SK-MEL-5 (cell line): Measurements from ENCODE around the gene QDPR. TPM values are rescaled to one million over a fixed set of nuclear protein-coding genes. Genes with fewer than 3 reads are reported as not detected.
"Not testable (repeated sequence)": the region's sequence is repeated elsewhere in the genome, so short reads cannot be mapped to it uniquely, and the experiment has no call there.

ENCODE experiments used
- DNase-seq: peaks from one replicate; pipeline ENCODE4 v3.0.0-alpha.2; 2016; ENCODE audit warnings: low read depth, low spot score
- in situ Hi-C: cut with HindIII; loops from 2 replicates; pipeline ENCODE4 v1.10.0; 2016; ENCODE audit warnings: low sequenced_read_pairs, high pct_unique_total_duplicates, low pct_unique_long_range_greater_than_20kb
- total RNA-seq: library from RNA; depleted of rRNA; stranded (reverse); fragments of >200 nt; shearing (Covaris generic); gene quantifications from 2 replicates; pipeline ENCODE4 v1.2.3, GENCODE V29; 2014; rRNA removed

The QDPR gene
- total RNA-seq, 1 experiment from 2014 or later = 37.9 TPM

DNA sequence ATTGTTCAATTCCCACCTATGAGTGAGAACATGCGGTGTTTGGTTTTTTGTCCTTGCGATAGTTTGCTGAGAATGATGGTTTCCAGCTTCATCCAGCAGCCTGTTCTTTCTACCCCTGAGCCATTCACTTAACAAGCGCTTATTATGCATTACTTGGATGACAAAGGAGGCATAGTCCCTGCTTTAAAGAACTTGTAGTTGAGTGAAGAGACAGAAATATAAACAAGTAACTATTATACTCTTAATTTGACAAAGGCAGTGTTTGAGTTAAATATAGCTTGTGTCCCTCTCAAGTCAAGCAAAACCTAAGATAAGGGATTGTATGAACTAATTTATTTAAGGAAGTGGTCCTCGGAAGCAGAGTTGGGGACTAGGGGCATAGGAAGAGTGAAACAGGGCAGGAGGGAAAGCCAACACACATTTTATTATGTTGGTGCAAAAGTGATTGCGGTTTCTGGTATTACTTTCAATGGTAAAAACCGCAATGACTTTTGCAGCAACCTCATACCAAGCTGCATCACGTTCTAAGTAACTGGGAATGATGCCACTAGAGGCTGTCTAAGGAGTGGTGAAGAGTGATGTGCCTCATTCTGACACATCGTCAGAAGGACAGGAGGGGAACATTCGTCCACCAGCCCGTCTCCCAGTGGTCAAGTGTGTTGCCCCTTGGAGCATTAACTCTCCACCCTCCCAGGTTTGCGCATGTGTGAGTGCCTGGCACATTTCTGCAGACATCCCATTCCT lies 41.8 kb downstream of the QDPR start:
- in situ Hi-C loops = no loop called here
- peak; percentile 78 for DNase-seq

DNA sequence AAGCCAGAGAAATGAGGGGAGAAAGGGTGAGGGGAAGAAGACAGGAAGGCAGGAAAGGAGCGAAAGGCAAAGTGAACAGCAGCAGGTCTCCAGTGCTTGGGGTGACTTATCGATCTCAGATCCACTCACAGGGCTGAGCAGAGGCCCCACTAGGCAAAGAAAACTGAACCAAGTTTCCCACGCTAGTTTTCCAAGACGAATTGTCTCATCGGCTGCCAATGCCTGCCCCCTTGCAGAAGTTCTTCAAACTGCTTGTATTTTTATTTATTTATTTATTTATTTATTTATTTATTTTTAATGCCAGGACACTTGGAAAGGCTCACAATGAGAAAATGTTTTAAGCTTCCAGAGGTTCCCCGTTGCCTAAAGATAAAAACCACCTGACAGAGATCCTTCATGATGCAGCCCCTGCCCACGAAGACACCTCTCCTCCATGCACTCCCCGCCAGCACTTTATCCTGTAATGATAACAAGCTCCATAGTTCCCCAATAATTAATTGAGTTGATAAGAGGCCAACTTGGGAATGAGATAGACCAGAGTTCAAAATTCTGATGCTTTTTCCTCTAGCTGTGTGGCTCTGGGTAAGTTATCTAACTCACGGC lies 43.2 kb downstream of the QDPR start:
- in situ Hi-C loops = no loop called here
- DNase-seq = peak; percentile 54

DNA sequence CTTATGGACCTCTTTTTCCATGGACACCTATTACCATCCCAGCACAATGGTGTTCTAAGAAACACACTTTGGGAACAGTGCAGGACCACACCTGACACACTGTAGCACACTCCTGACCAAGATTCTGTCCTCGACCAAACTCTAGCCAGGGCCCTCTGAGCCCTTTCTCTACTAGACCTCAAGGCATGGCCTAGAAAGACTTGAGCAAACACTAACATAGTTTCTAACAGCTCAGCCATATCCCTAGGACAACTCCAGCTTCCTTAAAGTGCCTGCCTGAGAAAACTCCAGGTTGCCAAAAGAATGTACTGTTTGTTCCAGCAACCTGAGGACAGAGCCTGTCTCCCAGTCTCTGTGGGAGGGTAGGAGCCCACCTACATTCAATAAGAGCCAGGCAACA lies 48.3 kb downstream of the QDPR start:
- DNase-seq = no peak
- in situ Hi-C loops = no loop called here

DNA sequence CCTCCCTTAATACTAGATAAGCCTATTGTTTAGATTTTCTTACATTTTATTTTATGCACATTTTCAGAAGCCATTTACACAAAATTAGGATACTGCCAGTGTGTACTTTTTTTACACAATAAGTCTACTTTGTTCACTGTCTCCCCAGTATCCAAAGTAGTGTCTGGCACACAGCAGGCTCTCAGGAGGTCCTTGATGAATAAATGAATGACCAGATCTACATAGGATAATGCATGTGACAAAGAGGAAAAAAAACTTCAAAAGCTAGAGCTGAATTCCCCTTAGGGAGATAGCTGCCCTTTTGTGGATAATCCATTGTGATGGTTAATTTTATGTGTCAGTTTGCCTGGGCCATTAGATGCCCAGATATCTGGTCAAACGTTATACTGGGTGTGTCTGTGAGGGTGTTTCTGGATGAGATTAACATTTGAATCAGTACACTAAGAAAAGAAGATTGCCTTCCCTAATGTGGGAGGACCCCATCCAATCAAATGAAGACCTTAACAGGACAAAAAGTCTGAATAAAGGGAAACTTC lies 61.6 kb downstream of the QDPR start:
- no peak for DNase-seq
- in situ Hi-C loops = no loop called here

DNA sequence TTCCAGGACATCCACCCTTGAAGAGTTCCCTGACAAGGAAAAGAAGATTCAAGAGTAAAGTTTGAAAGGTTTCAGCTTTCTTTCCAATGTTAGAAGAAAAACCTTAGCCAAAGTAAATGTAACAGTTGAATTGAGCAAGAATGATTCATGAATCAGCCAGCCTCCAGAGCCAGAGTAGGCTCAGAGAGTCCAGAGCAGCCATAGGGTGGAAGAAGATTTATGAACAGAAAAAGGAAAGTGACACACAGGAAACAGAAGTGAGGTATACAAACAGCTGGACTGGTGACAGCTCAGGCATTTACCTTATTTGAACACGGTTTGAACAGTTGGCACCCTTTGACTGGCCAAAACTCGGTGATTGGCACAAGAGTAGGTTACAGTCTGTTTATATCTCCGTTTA lies 63.2 kb downstream of the QDPR start:
- in situ Hi-C loops = no loop called here

DNA sequence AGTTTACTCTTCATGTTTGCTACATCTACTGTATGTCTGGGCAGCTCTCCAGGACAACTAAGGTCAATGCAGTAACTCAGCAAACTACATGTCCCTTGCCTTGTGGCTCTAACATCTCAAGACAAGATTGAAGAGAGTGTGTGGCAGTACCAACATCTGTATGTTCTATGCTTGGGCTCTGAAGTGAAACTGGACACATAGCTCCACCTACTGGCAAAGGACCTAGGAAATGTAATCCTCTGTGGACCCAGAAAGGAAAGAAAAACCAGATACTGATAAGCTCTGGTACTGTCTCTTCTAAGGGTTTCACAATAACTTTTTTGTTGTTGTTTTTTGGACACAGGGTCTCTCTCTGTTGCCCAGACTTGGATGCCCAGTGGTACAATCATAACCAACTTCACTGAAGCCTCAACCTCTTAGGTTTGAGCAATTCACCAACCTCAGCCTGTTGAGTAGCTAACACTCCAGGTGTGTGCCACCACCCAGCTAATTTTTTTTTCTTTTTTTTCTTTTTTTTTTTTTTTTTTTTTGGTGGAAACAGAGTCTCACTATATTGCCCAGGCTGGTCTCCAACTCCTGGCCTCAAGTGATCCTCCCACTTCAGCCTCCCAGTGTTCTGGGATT lies 64.1 kb downstream of the QDPR start:
- in situ Hi-C loops = no loop called here
- peak; percentile 82 for DNase-seq

More for the DNA sequence above, 63.2 kb downstream of the QDPR start:
- no peak for DNase-seq

DNA sequence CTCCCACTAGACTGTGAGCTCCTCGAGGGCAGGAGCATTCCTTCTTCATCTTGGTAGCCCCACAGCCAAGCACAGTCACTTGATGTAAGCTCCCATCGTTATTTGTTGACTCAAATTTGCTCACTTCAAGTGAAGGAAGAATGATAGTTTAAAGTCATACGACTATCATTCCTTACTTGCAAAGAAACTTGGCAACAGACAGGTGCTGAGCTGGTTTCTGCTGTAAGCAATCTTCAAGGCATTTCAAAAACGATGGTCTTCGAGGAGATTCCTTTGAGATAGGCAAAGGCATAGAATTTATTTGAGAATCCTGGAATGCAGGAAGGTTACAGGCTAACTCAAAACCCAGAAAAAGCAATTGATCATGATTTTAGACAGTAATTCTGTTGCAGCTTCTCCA lies 64.8 kb downstream of the QDPR start:
- in situ Hi-C loops = no loop called here
- no peak for DNase-seq

DNA sequence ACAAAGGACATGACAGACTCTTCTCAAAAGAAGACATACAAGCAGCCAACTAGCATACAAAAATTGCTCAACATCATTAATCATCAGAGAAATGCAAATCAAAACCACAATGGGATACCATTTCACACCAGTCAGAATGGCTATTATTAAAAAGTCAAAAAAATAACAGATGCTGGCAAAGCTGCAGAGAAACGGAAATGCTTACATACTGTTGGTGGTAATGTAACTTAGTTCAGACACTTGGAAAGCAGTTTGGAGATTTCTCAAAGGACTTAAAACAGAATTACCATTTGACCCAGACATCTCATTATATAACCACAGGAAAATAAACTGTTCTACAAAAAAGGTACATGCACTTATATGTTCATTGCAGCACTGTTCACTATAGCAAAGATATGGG lies 69.4 kb downstream of the QDPR start:
- in situ Hi-C loops, DNase-seq: not testable (repeated sequence)

DNA sequence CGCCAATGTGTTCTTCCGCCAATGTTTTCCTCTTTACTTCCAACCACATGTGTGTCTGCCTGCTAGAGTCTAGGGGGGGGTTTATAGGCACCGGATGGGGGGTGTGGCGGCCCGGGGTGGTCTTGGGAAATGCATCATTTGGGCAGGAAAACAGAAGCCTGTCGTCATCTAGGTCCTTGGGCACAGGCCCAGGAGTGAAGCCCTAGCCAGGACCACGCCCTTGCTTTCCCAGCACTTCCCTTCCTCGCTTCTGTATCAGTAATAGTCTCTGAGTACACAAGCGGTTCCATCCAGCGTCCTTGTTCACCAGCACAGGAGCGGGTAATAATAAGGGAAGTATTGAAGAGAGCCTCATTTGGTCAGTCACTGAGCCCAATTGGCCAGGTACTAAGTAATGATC lies 74.5 kb downstream of the QDPR start:
- DNase-seq = no peak
- in situ Hi-C loops = no loop called here

DNA sequence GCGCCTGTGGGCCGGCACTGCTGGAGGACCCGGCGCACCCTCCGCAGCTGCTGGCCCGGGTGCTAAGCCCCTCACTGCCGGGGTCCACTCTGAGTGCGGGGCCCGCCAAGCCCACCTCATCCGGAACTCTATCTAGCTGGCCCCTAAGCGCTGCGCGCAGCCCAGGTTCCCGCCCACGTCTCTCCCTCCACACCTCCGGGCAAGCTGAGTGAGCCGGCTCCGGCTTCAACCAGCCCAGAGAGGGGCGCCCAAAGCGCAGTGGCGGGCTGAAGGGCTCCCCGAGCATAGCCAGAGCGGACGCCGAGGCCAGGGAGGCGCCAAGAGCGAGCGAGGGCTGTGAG lies 75.2 kb downstream of the QDPR start:
- in situ Hi-C loops = no loop called here

More for the DNA sequence above, 75.2 kb downstream of the QDPR start:
- DNase-seq = no peak

Other genes starting within 250 kb of the QDPR start
- gene CLRN2, start 3.1 kb upstream of the QDPR start, total RNA-seq = not detected in 2 replicates
- 90.2 and 96.7 TPM in 2 replicates for gene LAP3, start 65.1 kb upstream of the QDPR start, total RNA-seq
- gene MED28, start 102.6 kb upstream of the QDPR start, total RNA-seq = 11.8 and 15.5 TPM in 2 replicates